Caki2 (cell line): Measurements from ENCODE around the gene PRIMA1. TPM values are rescaled to one million over a fixed set of nuclear protein-coding genes. Genes with fewer than 3 reads are reported as not detected.

Experiments
- DNase-seq: peaks from one replicate; pipeline ENCODE4 v3.0.0-alpha.2; 2015; ENCODE audit warnings: low read depth
- in situ Hi-C: cut with HindIII; loops from 2 replicates; pipeline ENCODE4 v1.10.0; 2016; ENCODE audit warnings: low sequenced_read_pairs, low pct_unique_long_range_greater_than_20kb, mixed read lengths
- total RNA-seq: library from RNA; depleted of rRNA; stranded (reverse); fragments of >200 nt; shearing (Covaris generic); gene quantifications from 2 replicates; pipeline ENCODE4 v1.2.3, GENCODE V29; 2014; ENCODE audit warnings: low replicate concordance

PRIMA1 gene
- total RNA-seq, 1 experiment from 2014 or later: not detected

- in situ Hi-C loops: no loop called here
- no peak for DNase-seq
Observed at GRCh38 chr14:93707475-93707874, 80.8 kb downstream of the PRIMA1 start.

DNA sequence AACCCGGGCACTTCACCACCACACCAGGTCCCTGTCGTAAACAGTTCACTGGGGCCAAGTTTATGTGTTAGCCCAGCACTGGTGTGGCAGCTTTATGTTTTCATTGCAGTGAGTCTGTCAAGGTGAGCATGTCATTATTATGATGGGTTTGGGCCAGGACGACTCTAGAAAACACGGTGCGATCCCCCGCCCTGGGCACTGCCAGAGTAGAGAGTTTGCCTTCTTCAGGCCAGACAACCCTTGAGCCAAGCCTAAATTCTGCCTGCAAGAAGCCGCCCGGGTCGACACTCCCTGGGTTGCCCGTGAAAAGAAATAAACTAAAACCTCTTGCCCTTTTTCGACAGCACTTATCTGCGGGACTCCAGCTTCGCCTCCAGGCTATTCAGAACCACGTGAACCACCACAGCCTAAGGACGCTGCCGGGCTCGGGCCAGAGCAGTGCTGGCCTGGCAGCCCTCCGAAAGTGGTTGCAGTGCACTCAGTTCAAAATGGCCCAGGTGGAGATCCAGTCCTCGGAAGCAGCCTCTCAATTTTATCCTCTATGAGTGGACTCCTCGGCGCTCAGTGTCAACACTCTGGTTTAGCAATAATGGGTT is 81.8 kb downstream of the PRIMA1 start:
- in situ Hi-C loops: no loop called here
- DNase-seq: no peak

- in situ Hi-C loops: no loop called here
- DNase-seq: no peak
Observed at GRCh38 chr14:93705513-93706156, 82.7 kb downstream of the PRIMA1 start.

DNA sequence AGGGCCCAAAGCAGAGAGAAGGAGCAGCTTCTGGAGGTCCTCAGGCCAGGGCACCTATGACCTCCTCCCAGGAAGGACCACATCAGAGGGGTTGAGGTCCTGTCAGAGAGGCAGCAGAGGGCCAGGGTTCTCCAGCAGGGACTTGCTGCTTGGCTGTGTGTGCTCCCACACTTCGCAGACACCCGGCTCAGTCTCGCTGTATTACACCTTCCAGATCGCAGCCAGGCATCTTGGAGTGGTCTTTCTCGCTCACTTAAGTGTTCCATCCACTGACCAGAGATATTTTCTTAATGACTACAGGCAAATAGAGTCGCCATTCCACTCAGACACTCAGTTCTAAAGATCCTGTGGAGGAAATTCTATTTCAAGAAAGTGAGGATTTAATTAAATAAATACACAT is 84.3 kb downstream of the PRIMA1 start:
- DNase-seq: no peak
- in situ Hi-C loops: no loop called here

DNA sequence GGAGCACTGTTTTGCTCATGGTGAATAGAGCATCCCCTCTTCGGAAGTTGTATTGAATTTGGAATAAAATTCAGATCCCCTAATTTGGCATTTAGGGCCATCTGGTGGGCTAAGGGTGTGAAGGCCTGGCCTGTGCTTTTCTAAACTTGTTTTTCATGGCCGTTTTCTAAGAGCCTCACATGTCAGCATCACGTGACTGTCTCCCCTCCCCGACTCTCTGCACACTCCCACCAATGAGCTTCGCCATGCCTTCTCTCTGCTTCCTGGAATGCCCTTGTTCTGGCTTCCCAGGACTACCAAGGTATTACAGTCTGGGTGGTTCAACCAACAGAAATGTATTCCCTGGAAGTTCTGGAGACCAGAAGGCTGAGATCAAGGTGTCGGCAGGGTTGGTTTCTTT is 85.3 kb downstream of the PRIMA1 start:
- DNase-seq: no peak
- in situ Hi-C loops: no loop called here

DNA sequence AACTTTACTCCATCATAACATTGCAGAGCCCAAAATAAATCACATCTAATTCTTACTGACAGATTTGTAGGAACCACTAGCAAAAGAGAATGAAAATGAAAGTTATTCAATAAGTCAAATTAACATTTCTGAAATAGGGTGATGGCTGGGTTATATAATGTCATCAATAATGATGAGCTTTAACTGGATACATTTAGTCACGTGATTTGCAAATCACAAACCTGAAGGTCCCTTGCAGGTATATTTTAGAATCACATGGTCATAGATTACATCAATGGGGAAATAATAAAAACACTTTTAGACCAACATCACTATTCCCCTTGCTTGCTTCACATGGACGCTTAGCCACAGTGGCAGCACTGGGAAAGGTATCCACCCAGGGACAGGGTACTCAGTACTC is 86.7 kb downstream of the PRIMA1 start:
- no peak for DNase-seq
- in situ Hi-C loops: no loop called here

GRCh38 chr14:93700928-93701327 is 87.4 kb downstream of the PRIMA1 start:
- no peak for DNase-seq
- in situ Hi-C loops: no loop called here

- no peak for DNase-seq
- in situ Hi-C loops: no loop called here
Observed at GRCh38 chr14:93693914-93694313, 94.4 kb downstream of the PRIMA1 start.

DNA sequence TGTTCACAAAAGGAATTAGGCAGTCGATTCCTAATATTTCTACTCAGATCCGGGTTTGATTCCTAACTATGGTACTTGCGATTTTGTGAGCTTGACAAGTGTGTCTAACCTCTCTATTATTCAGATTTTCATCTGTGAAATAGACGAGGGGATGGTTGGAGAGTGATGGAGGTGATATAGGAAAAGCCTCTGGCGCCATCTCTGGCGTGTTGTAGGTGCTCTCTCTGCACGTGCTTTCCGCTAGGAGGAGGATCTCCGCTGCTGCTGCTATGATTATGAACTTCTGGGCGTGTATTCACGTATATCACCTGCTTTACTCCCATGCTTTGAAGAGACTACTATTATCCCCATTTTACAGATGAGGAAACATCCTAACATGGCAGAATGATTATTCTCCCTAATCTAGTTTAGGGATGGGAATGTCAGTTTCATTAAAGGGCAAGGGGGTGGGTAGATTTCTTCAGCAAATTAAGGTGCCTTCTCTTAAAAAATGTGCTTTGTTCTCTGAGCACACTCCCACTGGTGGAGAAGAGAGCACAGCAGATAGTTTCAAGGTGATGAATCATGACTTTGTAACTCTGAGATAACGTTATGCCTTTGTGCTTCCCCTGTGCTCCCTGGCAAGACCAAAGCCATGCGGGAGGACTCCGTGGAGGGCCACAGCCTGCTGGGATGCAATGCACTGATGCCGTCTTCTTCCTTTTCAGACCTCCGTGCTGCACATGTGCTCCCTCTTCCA is 97.1 kb downstream of the PRIMA1 start:
- no peak for DNase-seq
- in situ Hi-C loops: no loop called here

GRCh38 chr14:93690146-93690545 is 98.1 kb downstream of the PRIMA1 start:
- DNase-seq: no peak
- in situ Hi-C loops: no loop called here

- in situ Hi-C loops: no loop called here
- no peak for DNase-seq
Observed at GRCh38 chr14:93688820-93689219, 99.5 kb downstream of the PRIMA1 start.

DNA sequence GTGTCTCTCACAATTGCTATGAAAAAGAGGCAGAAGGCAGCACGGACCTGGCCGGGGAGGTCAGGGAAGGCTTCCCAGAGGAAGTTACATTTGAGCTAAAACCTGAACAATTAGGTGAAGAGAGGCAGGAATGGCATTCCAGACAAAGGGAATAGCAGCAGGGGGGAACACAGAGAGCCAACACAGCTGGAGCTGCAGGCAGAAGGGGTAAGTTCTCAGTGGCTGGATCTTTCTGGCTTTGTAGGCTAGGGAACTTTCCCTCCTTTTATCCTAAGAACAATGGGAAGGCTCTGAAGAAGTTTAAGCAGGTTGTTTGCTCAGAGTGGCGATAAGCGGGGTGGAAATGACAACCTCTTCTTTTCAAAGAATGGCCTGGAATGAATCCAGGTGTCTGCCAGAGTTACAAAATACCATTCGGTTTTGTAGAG is 100.0 kb downstream of the PRIMA1 start:
- in situ Hi-C loops: no loop called here

GRCh38 chr14:93686268-93686667 is 102.0 kb downstream of the PRIMA1 start:
- in situ Hi-C loops: no loop called here

More for the DNA sequence above, 100.0 kb downstream of the PRIMA1 start:
- no peak for DNase-seq

GRCh38 chr14:93685121-93685895 is 103.0 kb downstream of the PRIMA1 start:
- in situ Hi-C loops: no loop called here
- no peak for DNase-seq

More at GRCh38 chr14:93686268-93686667, 102.0 kb downstream of the PRIMA1 start:
- DNase-seq: no peak

- in situ Hi-C loops: no loop called here
Observed at GRCh38 chr14:93683226-93683625, 105.1 kb downstream of the PRIMA1 start.

DNA sequence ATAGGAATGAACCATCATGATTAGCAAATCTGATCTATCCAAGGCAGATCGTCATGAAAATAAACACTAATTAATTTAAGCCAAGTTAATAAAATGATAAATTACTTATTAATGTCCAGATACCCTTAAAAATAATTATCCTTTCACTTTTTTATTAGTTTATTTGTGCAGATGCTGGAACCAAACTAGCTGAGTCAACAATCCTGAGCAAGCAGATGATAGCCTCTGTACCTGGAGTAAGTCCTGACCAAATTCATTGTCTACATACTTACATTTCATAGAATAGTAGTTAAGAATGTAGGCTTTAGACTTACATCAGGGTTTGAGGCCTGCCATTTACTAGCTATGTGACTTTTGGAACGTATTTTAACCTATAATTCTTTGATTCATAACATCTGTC is 105.8 kb downstream of the PRIMA1 start:
- no peak for DNase-seq
- in situ Hi-C loops: no loop called here

More at GRCh38 chr14:93683226-93683625, 105.1 kb downstream of the PRIMA1 start:
- peak; percentile 8 for DNase-seq

GRCh38 chr14:93676416-93676958 is 111.8 kb downstream of the PRIMA1 start:
- in situ Hi-C loops: no loop called here
- no peak for DNase-seq

- in situ Hi-C loops: no loop called here
- no peak for DNase-seq
Observed at GRCh38 chr14:93675651-93676050, 112.6 kb downstream of the PRIMA1 start.
